HepG2 (cell line): ENCODE data around the gene TMEM214. TPM values are rescaled to one million over a fixed set of nuclear protein-coding genes. Genes with fewer than 3 reads are reported as not detected.

ENCODE experiments used
- CBX1 ChIP-seq: IDR thresholded peaks from one replicate; pipeline ENCODE4 v1.6.1; 2016; ENCODE audit warnings: antibody characterized with exemption, low read depth
- ERF ChIP-seq: IDR thresholded peaks from 2 replicates; pipeline ENCODE4 v1.6.1; 2018; ENCODE audit warnings: missing biosample characterization, missing genetic modification reagents
- FOXO1 ChIP-seq: sonication (generic); formaldehyde crosslinking; IDR thresholded peaks from 2 replicates; pipeline ENCODE4 v1.4.0; 2020; ENCODE audit warnings: missing genetic modification reagents
- MIER2 ChIP-seq: IDR thresholded peaks from 2 replicates; pipeline ENCODE4 v1.6.1; 2016; ENCODE audit warnings: missing biosample characterization, missing genetic modification reagents
- NAIF1 ChIP-seq: sonication (generic); formaldehyde crosslinking; IDR thresholded peaks from 2 replicates; pipeline ENCODE4 v1.5.0; 2020; ENCODE audit warnings: mild to moderate bottlenecking, missing genetic modification reagents, borderline replicate concordance
- NBN ChIP-seq: fragments of 450-650 bp; conservative IDR thresholded peaks from 2 replicates; pipeline ENCODE4 v1.6.1; 2017
- NFE2L2 ChIP-seq: fragments of 150-350 bp; IDR thresholded peaks from 2 replicates; pipeline ENCODE4 v1.6.1; 2014; ENCODE audit warnings: low read length
- NKX3-1 ChIP-seq: sonication (generic); formaldehyde crosslinking; IDR thresholded peaks from 2 replicates; pipeline ENCODE4 v1.5.0; 2020; ENCODE audit warnings: missing genetic modification reagents
- SRSF1 ChIP-seq: fragments of 200-400 bp; formaldehyde crosslinking; optimal IDR thresholded peaks from 2 replicates; pipeline ENCODE3; 2017; ENCODE audit warnings: mild to moderate bottlenecking, low read depth, low read length, moderate library complexity
- SRY ChIP-seq: sonication (generic); formaldehyde crosslinking; IDR thresholded peaks from 2 replicates; pipeline ENCODE4 v1.8.0; 2022; ENCODE audit warnings: mild to moderate bottlenecking, missing genetic modification reagents
- ZC3H4 ChIP-seq: sonication (generic); formaldehyde crosslinking; IDR thresholded peaks from 2 replicates; pipeline ENCODE4 v1.4.0; 2020; ENCODE audit warnings: missing genetic modification reagents, borderline replicate concordance
- ZNF292 ChIP-seq: sonication (generic); formaldehyde crosslinking; IDR thresholded peaks from 2 replicates; pipeline ENCODE4 v1.8.1; 2022; ENCODE audit warnings: mild to moderate bottlenecking, low read depth, missing genetic modification reagents, borderline replicate concordance
- ZNF546 ChIP-seq: sonication (generic); formaldehyde crosslinking; conservative IDR thresholded peaks from 2 replicates; pipeline ENCODE4 v1.8.1; 2023; ENCODE audit warnings: mild to moderate bottlenecking, missing genetic modification reagents
- ZNF577 ChIP-seq: sonication (generic); formaldehyde crosslinking; IDR thresholded peaks from 2 replicates; pipeline ENCODE4 v1.4.0; 2020; ENCODE audit warnings: mild to moderate bottlenecking, low read depth, missing genetic modification reagents, borderline replicate concordance
- ZNF605 ChIP-seq: sonication (generic); formaldehyde crosslinking; IDR thresholded peaks from 2 replicates; pipeline ENCODE4 v1.8.0; 2022; ENCODE audit warnings: mild to moderate bottlenecking, missing genetic modification reagents
- ZNF766 ChIP-seq: sonication (generic); formaldehyde crosslinking; IDR thresholded peaks from 2 replicates; pipeline ENCODE4 v1.5.0; 2020; ENCODE audit warnings: missing genetic modification reagents, borderline replicate concordance
- ZNF883 ChIP-seq: sonication (generic); formaldehyde crosslinking; IDR thresholded peaks from 2 replicates; pipeline ENCODE4 v1.5.1; 2020; ENCODE audit warnings: mild to moderate bottlenecking, missing genetic modification reagents; ENCODE audit errors: not compliant biosample characterization
- polyA plus RNA-seq, 8 experiments: library from polyadenylated mRNA; depleted of rRNA in 3 of 8; stranded (reverse) in 7 of 8; unstranded in 1 of 8; fragments of >200 nt; fragmentation: Illumina TruSeq in 4 of 8; extraction: Trizol in 4 of 8; gene quantifications; 2 replicates each; pipeline versions ENCODE4 v1.2.1 to v1.2.3, GENCODE V29; 2011 to 2016; ENCODE audit warnings: low read depth in 4 of 8, missing spikeins in 1 of 8, mixed read lengths in 1 of 8; ENCODE audit not compliant: insufficient read depth in 1 of 8
- total RNA-seq, 5 experiments: library from RNA; depleted of rRNA; stranded (reverse); fragments of >200 nt; fragmentation: Illumina TruSeq; extraction: Trizol; gene quantifications; 2 replicates each; pipeline ENCODE4 v1.2.3, GENCODE V29; 2016; ENCODE audit warnings: low read depth in 1 of 5
- TF ChIP-seq, protein P1 (sequence below): sonication (generic); formaldehyde crosslinking; IDR thresholded peaks from 2 replicates; pipeline ENCODE4 v1.5.0; 2020; ENCODE audit warnings: missing genetic modification reagents, mild to moderate bottlenecking, borderline replicate concordance
- TF ChIP-seq, protein P2 (sequence below): sonication (generic); formaldehyde crosslinking; IDR thresholded peaks from 2 replicates; pipeline ENCODE4 v1.5.1; 2020; ENCODE audit warnings: mild to moderate bottlenecking, missing genetic modification reagents, moderate library complexity
- TF ChIP-seq, protein P3 (sequence below): sonication (generic); formaldehyde crosslinking; IDR thresholded peaks from 2 replicates; pipeline ENCODE4 v1.5.1; 2020; ENCODE audit warnings: missing genetic modification reagents, mild to moderate bottlenecking, borderline replicate concordance
- TF ChIP-seq, protein P4 (sequence below): sonication (generic); formaldehyde crosslinking; IDR thresholded peaks from 2 replicates; pipeline ENCODE4 v1.8.1; 2023; ENCODE audit warnings: mild to moderate bottlenecking, missing genetic modification reagents

The TMEM214 gene
- total and polyA plus RNA-seq, 2 of the 13 experiments (the other 11 are each of a cell fraction or from before 2014, with no cell fraction given), result 58.3 to 132 TPM

DNA sequence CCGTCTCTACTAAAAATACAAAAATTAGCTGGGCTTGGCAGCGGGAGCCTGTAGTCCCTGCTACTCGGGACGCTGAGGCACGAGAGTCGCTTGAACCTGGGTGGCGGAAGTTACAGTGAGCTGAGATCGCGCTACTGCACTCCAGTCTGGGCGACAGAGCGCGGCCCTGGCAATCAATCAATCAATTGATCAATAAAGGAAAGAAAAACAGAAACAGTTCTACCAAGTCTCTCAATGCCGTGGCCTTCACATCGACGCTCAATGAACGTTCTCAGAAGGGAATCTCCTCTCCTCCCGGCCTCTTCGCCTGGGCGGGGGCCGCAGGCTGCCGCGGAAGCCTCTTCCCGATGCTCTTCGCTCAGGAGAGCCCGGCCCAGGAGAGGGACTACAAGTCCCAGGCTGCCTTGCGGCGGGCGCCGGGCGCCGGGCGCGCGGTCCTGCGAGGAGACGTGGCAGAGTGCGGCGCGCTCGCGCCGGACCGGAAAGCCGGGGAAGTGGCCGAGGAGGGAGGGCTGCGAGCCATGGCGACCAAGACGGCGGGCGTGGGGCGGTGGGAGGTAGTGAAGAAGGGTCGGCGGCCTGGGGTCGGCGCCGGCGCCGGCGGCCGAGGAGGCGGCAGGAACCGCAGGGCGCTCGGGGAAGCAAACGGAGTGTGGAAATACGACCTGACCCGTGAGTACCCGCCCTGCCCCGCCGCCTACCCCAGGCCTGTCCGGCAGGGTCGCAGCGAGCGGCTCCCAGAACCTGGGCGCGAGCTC lies at the start of gene TMEM214 (continued):
- TF ChIP-seq ZNF292 (CRISPR knock-in tag) (no peak), ZNF766 (CRISPR knock-in tag) (peak; percentile 77), NBN (no peak), ZC3H4 (CRISPR knock-in tag) (no peak), ZNF546 (CRISPR knock-in tag) (no peak), NFE2L2 (no peak), NKX3-1 (CRISPR knock-in tag) (peak; percentile 96), CBX1 (no peak), FOXO1 (CRISPR knock-in tag) (0 out of 2 replicates have a peak, but pooled peaks have one; percentile 53), ERF (CRISPR knock-in tag) (peak; percentile 69), SRY (CRISPR knock-in tag) (no peak; the same call in 1 of the 2 replicates), ZNF883 (CRISPR knock-in tag) (peak; percentile 85), ZNF605 (CRISPR knock-in tag) (peak; percentile 11; the same call in 1 of the 2 replicates), NAIF1 (CRISPR knock-in tag) (0 out of 2 replicates have a peak, but pooled peaks have one; percentile 12), ZNF577 (no peak), MIER2 (CRISPR knock-in tag) (no peak; the same call in none of the 2 replicates), SRSF1 (peak; percentile 86)
- TF ChIP-seq, protein P1, sequence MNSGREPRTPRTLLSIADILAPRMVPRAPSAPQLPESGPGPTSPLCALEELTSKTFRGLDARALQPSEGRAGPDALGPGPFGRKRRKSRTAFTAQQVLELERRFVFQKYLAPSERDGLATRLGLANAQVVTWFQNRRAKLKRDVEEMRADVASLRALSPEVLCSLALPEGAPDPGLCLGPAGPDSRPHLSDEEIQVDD (CRISPR knock-in tag), result no peak
- TF ChIP-seq, protein P2, sequence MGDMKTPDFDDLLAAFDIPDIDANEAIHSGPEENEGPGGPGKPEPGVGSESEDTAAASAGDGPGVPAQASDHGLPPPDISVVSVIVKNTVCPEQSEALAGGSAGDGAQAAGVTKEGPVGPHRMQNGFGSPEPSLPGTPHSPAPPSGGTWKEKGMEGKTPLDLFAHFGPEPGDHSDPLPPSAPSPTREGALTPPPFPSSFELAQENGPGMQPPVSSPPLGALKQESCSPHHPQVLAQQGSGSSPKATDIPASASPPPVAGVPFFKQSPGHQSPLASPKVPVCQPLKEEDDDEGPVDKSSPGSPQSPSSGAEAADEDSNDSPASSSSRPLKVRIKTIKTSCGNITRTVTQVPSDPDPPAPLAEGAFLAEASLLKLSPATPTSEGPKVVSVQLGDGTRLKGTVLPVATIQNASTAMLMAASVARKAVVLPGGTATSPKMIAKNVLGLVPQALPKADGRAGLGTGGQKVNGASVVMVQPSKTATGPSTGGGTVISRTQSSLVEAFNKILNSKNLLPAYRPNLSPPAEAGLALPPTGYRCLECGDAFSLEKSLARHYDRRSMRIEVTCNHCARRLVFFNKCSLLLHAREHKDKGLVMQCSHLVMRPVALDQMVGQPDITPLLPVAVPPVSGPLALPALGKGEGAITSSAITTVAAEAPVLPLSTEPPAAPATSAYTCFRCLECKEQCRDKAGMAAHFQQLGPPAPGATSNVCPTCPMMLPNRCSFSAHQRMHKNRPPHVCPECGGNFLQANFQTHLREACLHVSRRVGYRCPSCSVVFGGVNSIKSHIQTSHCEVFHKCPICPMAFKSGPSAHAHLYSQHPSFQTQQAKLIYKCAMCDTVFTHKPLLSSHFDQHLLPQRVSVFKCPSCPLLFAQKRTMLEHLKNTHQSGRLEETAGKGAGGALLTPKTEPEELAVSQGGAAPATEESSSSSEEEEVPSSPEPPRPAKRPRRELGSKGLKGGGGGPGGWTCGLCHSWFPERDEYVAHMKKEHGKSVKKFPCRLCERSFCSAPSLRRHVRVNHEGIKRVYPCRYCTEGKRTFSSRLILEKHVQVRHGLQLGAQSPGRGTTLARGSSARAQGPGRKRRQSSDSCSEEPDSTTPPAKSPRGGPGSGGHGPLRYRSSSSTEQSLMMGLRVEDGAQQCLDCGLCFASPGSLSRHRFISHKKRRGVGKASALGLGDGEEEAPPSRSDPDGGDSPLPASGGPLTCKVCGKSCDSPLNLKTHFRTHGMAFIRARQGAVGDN (CRISPR knock-in tag), result peak; percentile 91
- TF ChIP-seq, protein P3, sequence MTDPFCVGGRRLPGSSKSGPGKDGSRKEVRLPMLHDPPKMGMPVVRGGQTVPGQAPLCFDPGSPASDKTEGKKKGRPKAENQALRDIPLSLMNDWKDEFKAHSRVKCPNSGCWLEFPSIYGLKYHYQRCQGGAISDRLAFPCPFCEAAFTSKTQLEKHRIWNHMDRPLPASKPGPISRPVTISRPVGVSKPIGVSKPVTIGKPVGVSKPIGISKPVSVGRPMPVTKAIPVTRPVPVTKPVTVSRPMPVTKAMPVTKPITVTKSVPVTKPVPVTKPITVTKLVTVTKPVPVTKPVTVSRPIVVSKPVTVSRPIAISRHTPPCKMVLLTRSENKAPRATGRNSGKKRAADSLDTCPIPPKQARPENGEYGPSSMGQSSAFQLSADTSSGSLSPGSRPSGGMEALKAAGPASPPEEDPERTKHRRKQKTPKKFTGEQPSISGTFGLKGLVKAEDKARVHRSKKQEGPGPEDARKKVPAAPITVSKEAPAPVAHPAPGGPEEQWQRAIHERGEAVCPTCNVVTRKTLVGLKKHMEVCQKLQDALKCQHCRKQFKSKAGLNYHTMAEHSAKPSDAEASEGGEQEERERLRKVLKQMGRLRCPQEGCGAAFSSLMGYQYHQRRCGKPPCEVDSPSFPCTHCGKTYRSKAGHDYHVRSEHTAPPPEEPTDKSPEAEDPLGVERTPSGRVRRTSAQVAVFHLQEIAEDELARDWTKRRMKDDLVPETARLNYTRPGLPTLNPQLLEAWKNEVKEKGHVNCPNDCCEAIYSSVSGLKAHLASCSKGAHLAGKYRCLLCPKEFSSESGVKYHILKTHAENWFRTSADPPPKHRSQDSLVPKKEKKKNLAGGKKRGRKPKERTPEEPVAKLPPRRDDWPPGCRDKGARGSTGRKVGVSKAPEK (CRISPR knock-in tag), result no peak
- TF ChIP-seq, protein P4, sequence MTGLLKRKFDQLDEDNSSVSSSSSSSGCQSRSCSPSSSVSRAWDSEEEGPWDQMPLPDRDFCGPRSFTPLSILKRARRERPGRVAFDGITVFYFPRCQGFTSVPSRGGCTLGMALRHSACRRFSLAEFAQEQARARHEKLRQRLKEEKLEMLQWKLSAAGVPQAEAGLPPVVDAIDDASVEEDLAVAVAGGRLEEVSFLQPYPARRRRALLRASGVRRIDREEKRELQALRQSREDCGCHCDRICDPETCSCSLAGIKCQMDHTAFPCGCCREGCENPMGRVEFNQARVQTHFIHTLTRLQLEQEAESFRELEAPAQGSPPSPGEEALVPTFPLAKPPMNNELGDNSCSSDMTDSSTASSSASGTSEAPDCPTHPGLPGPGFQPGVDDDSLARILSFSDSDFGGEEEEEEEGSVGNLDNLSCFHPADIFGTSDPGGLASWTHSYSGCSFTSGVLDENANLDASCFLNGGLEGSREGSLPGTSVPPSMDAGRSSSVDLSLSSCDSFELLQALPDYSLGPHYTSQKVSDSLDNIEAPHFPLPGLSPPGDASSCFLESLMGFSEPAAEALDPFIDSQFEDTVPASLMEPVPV, result peak; percentile 81
